Measurements from ENCODE around the gene TRPM2. TPM values are rescaled to one million over a fixed set of nuclear protein-coding genes. Genes with fewer than 3 reads are reported as not detected.

The TRPM2 gene
- total RNA-seq, 2 experiments from 2014 or later, result 2.6 to 3.7 TPM

DNA sequence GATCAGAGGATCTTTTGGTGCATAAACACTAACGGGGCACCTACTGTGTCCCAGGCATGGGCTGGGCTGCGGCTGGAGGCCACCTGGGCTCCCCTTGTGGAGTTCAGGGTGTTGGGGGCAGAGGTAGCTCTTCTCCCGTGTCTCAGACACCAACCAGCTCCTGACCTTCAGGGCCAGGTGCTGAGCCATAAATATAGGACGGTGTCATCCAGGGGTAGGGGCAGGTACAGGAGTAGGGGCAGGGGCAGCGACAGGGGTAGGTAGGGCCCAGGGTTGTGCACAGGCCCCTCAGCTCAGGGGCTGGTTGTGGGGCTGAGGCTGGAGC lies 83.9 kb downstream of the TRPM2 start:
- Mint-ChIP-seq H3K4me1 (ENCODE audit: low read depth) (no peaks in the 10 kb centered on the region), H3K27ac (no peak overlapping the region), H3K4me3 (no peak overlapping the region), H3K27me3 (no peaks in the 10 kb centered on the region), H3K9me3 (no peaks in the 10 kb centered on the region), H3K36me3 (ENCODE audit: low read depth) (no peaks in the 10 kb centered on the region)
- ChIA-PET CTCF (interaction anchor here (1.1 kb wide), 1 partner anchor 136 kb away, joined by 3 read pairs; no protein-coding TSS in a partner anchor), POLR2A (no interaction called here)
- intact Hi-C loops (cut with micrococcal nuclease), result no loop called here
- DNase-seq (no peak), ATAC-seq (no peak)
- TF ChIP-seq, protein P1, sequence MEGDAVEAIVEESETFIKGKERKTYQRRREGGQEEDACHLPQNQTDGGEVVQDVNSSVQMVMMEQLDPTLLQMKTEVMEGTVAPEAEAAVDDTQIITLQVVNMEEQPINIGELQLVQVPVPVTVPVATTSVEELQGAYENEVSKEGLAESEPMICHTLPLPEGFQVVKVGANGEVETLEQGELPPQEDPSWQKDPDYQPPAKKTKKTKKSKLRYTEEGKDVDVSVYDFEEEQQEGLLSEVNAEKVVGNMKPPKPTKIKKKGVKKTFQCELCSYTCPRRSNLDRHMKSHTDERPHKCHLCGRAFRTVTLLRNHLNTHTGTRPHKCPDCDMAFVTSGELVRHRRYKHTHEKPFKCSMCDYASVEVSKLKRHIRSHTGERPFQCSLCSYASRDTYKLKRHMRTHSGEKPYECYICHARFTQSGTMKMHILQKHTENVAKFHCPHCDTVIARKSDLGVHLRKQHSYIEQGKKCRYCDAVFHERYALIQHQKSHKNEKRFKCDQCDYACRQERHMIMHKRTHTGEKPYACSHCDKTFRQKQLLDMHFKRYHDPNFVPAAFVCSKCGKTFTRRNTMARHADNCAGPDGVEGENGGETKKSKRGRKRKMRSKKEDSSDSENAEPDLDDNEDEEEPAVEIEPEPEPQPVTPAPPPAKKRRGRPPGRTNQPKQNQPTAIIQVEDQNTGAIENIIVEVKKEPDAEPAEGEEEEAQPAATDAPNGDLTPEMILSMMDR (IDR thresholded peaks at IDR 0.05), result no peak

DNA sequence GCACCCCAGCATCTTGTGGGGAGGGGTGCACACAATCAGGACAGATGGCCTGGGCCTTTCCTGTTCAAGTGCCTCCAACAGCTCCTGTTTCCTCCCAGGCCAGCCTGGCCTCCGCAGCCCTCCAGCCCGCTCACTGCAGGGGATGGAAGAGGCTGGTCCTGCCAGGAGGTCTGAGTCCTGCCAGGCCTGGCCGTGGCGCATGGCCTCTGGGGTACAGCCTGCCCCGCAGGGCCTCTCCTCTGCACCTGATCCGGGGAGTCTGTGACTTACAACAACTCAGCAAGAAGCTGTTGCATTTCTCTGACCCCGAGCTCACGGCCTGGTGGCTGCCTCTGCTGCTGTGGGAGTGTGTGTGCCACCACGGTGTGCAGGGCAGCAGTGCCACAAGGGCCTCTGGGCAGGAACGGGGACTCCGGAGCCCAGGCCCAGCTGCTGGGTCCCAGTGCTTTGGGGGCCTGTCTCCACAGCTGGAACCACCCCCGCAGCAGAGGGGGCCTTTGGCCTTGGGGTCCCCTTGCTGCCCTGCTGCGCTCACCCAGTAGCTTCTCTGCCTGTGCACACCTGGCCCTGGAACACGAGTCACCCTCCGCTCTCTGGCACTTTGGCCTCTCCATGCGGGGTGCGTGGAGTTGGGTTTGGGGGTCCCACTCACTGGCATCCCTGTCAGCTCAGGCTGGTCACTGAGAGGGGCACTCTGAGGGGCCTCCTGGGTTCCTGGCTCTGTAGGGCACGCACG lies 84.4 kb downstream of the TRPM2 start:
- no peak for DNase-seq
- Mint-ChIP-seq H3K4me1 (ENCODE audit: low read depth) (no peaks in the 10 kb centered on the region), H3K4me3 (no peak overlapping the region), H3K27me3 (no peaks in the 10 kb centered on the region), H3K9me3 (no peaks in the 10 kb centered on the region), H3K36me3 (ENCODE audit: low read depth) (no peaks in the 10 kb centered on the region), H3K27ac (no peak overlapping the region)
- ATAC-seq, result no peak
- ChIA-PET CTCF (interaction anchor here (1.1 kb wide), 1 partner anchor 136 kb away, joined by 3 read pairs; no protein-coding TSS in a partner anchor), POLR2A (no interaction called here)
- intact Hi-C loops (cut with micrococcal nuclease), result no loop called here
- TF ChIP-seq, protein P1 (IDR thresholded peaks at IDR 0.05), result no peak

DNA sequence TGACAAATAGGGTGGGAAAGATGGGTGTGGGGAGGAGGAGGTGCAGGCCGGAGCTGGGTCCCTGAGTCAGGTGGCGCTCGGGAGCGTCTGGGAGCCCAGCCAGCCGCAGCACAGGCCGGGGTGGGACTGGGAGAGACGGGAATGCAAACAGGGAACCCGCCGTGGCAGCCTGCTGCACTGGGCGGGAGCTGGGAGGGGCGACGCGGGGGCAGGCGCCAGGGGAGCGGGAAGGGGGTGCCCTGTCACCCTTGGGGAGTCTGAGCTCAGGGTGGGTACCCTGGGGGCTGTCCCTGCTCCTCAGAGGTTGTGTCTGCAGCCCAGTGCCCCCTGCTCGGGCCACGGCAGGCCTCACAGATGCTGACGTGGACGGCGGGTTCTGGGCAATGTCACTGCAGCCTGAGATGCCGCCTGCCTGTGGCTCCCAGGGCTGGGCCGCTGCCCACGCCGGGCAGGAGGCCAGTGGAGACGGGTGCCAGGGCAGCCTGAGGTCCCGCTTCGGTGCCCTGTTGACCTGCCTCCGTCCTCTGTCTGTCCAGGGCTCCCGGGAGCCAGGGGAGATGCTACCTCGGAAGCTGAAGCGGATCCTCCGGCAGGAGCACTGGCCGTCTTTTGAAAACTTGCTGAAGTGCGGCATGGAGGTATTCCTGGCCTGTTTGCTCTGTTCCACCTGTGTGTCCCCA lies 85.2 kb downstream of the TRPM2 start:
- Mint-ChIP-seq H3K27ac (no peak overlapping the region), H3K4me1 (ENCODE audit: low read depth) (no peaks in the 10 kb centered on the region), H3K27me3 (no peaks in the 10 kb centered on the region), H3K4me3 (no peak overlapping the region), H3K9me3 (no peaks in the 10 kb centered on the region), H3K36me3 (ENCODE audit: low read depth) (no peaks in the 10 kb centered on the region)
- ATAC-seq (no peak), DNase-seq (no peak)
- CTCF ChIA-PET, result interaction anchor here (0.7 to 1.1 kb wide), 2 partner anchors 51 to 137 kb away, joined by 3 read pairs; no protein-coding TSS in a partner anchor
- POLR2A ChIA-PET, result no interaction called here
- intact Hi-C loops (cut with micrococcal nuclease), result no loop called here
- TF ChIP-seq, protein P1 (IDR thresholded peaks at IDR 0.05), result no peak

DNA sequence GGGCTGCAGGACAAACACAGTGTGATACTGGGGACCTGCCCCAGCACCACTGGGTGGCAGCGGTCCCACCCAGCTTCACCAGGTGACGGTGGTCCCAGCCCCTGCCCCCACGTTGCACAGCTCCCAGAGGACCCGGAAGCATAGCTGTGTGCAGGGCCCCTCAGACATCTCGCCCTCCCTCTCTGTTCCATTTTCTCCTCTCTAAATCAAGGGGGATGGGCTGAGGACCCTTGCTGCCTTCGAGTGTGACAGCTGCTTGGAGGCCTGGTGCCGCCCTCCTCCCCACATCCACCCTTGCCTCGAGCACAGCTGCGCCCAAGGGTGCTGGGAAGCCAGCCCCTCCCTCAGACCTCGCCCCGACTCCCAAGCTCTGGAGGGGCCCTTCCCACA lies 85.8 kb downstream of the TRPM2 start:
- no peak for DNase-seq
- Mint-ChIP-seq H3K27me3 (no peaks in the 10 kb centered on the region), H3K36me3 (ENCODE audit: low read depth) (no peaks in the 10 kb centered on the region), H3K4me1 (ENCODE audit: low read depth) (no peaks in the 10 kb centered on the region), H3K4me3 (no peak overlapping the region), H3K27ac (no peak overlapping the region), H3K9me3 (no peaks in the 10 kb centered on the region)
- intact Hi-C loops (cut with micrococcal nuclease), result no loop called here
- TF ChIP-seq, protein P1 (IDR thresholded peaks at IDR 0.05), result no peak
- CTCF ChIA-PET, result interaction anchor here (0.7 kb wide), 1 partner anchor 51 kb away, joined by 3 read pairs; no protein-coding TSS in a partner anchor
- POLR2A ChIA-PET, result no interaction called here
- ATAC-seq, result no peak
